DMS 273 treated with DMSO at 0.1 percent for 48 hours (cell line): ENCODE data around the gene AXIN1.
"Not testable (repeated sequence)": the region's sequence is repeated elsewhere in the genome, so short reads cannot be mapped to it uniquely, and the experiment has no call there.

Experiments used
- DNase-seq: peaks from one replicate; lab custom pipeline; 2025; lab: John Stamatoyannopoulos, UW

The AXIN1 gene

DNA sequence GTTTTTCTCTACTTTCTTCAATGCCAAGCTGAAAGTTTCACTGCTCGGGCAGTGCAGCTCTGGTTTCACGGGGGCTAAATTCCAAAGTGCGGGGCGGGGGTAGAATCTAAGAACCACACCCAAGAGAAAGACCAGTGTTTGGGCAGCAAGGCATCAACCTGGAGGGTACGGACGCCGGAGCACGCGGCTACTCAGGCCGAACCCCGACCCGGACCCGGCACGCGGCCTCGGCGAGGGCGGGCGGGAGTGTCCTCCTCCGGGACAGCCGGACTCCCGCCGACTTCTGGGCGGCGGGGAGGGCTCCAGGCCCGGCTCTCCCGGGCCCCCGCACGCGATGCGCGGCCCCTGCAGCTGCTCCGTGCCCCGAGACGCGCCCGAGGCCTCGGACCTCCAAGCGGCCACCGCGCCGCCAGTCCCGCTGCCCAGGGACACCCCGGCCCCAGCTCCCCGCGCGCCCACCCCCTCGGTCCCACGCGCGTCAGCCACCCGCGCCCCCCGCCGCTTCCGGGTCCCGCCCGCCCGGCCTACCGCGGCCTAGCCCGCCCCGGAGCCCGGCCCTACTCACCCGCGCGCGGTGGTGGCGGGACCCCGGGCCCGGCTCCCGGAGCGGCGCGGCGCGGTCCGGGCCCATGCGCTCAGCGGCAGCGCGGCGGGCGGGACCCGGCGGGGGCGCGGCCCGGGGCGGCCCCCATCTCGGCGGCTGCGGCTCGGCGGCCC lies 561 bp downstream of the AXIN1 start:
- no peak for DNase-seq

DNA sequence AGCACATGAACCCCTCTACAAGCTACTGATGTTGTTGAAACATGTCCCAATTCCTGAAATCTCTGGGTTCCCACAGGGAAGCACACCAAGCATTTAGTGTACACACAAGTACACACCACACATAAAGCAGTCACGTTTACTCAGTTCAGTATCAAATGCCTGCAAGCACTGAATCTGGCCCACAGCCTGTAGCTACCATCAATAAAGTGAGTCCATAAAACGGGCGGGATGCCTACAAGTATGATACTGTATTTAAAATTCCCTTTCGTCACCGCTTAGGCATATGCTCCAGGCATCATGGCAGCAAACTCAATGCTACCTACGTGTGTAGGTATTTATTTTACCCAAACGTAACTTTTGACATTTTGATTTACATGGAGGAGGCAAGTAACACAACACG lies 2.3 kb downstream of the AXIN1 start:
- DNase-seq = no peak

DNA sequence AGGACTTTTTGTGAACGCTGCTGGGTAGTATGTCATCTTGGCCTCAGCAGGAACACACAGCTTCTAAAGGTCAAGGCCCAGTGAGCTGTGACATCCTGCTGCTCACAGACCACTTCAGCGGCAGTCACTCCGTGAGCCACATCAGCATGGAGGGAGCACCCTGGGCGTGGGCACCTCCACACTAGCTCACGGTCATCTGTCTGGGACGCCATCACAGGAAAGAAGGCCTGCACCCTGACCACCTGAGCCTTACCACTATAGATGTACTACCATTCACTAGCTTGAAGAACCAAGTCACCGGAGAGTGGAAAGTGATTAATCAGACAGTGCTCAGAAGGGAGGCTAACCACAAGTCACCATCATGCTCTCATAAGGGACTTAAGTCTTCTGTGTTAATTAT lies 3.3 kb downstream of the AXIN1 start:
- no peak for DNase-seq

DNA sequence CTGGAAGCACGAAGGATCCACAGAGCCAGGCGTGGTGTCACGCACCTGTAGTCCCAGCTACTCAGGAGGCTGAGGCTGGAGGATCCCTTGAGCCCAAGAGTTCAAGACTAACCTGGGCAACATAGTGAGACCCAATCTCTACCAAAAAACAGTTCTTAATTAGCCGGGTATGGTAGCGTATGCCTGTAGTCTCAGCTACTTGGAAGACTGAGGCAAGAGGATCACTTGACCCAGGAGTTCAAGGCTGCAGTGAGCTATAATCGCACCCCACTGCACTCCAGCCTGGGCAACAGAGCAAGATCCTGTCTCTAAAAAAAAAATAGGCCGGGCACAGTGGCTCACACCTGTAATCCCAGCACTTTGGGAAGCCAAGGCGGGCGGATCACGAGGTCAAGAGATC lies 4.0 kb downstream of the AXIN1 start:
- DNase-seq = not testable (repeated sequence)

DNA sequence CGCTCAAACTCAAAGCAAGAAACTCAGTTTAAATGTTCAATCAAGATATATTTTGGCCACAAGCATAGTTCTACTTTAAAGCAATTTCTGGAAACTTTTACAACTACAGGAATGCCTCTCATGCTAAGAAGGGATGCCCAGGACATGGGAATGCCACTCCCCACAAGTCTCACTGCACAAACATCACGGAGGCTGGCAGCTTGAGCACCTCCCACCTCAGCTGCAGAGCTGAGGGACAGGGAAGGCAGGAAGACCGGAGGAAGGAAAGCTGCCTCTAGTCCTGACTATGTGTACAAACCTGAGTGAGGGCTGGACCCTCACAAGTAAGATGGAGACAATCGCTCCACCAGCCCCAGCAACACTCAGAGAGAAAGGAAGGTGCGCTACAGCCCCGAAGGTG lies 5.3 kb downstream of the AXIN1 start:
- no peak for DNase-seq

DNA sequence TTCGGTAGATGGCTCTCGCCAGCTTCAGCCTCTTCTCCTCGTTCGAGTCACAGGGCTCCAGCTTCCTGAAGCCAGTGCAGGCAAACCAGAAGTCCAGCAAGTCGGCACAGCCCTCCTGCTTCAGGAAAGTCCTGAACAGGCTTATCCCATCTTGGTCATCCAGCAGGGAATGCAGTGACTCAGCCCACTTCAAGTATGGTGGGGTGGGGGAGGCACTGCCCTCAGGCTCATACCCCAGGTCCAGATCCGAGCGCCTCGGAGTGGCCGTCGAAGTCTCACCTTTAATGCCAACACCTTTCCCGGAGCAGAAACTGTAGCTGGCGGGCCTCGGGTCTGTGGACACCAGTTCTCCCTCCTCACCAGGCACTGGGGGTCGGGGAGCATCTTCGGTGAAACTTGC lies 5.9 kb downstream of the AXIN1 start:
- no peak for DNase-seq

DNA sequence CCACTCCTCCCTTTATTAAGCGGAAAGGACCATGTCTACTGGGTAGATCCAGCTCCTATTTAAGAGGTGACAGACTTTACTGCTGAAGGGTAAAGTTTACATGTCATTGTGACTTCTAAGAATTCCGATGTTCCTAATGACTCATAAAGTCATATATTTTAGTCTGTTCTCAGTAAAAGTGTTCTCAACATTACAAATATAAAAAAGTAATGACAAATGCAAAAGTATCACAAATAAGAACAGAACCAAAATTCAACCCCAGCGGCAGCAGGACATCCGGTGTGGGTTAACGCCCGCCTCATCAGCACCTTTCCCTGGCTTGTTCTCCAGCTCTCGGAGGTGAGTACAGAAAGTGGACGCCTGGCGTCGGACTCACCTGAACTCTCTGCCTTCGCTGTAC lies 6.8 kb downstream of the AXIN1 start:
- DNase-seq = no peak

DNA sequence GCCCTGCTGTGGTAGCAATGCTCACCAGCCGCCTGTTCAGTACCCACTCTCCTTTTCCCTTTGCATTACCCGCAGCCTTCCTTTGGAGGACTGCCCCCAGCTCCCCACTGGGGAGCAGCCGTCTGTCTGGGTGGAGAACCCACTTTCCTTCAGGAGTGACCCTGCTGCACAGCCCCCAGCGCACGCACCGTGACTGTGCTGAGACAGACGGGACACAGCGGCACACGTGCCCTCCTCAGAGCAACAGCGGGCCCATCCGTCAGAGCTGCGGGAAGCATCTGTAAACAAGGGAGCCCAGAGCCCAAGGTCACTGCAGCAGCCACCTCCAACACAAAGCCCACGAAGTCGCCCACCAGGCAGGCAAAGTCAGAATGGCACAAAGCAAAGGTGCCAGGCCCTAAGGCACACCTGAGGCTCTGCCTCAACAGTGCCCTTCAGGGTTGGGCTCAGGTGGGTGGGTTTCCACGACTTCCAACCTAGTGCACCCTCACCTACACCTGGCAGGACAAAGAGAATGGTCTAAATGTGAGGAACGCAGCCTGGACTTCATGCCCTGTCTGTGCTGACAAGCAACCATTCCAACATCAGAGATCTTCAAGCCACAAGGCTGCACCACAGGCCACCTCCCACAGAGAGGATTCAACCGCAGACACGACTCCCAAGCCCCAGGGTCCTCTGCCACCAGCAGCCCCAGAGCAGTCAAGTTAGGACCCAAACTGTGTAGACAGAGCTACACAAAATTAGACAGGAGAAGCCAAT lies 9.9 kb downstream of the AXIN1 start:
- DNase-seq = no peak

DNA sequence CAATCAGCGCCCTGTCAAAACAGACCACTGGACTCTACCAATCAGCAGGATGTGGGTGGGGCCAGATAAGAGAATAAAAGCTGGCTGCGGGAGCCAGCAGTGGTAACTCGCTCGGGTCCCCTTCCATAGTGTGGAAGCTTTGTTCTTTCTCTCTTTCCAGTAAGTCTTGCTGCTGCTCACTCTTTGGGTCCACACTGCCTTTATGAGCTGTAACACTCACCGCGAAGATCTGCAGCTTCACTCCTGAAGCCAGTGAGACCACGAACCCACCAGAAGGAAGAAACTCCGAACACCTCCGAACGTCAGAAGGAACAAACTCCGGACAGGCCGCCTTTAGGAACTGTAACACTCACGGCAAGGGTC lies 10.6 kb downstream of the AXIN1 start:
- not testable (repeated sequence) for DNase-seq

DNA sequence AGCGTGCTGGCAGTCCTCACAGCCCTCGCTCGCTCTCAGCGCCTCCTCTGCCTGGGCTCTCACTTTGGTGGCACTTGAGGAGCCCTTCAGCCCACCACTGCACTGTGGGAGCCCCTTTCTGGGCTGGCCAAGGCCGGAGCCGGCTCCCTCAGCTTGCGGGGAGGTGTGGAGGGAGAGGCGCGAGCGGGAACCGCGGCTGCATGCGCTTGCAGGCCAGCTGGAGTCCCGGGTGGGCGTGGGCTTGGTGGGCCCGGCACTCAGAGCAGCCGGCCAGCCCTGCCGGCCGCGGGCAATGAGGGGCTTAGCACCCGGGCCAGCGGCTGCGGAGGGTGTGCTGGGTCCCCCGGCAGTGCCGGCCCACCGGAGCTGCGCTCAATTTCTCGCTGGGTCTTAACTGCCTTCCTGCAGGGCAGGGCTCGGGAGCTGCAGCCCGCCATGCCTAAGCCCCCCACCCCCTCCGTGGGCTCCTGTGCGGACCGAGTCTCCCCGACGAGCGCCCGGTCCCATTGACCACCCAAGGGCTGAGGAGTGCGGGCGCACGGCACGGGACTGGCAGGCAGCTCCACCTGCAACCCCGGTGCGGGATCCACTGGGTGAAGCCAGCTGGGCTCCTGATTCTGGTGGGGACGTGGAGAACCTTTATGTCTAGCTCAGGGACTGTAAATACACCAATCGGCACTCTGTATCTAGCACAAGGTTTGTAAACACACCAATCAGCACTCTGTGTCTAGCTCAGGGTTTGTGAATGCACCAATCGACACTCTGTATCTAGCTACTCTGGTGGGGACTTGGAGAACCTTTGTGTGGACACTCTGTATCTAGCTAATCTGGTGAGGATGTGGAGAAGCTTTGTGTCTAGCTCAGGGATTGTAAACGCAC lies 11.2 kb downstream of the AXIN1 start:
- not testable (repeated sequence) for DNase-seq

DNA sequence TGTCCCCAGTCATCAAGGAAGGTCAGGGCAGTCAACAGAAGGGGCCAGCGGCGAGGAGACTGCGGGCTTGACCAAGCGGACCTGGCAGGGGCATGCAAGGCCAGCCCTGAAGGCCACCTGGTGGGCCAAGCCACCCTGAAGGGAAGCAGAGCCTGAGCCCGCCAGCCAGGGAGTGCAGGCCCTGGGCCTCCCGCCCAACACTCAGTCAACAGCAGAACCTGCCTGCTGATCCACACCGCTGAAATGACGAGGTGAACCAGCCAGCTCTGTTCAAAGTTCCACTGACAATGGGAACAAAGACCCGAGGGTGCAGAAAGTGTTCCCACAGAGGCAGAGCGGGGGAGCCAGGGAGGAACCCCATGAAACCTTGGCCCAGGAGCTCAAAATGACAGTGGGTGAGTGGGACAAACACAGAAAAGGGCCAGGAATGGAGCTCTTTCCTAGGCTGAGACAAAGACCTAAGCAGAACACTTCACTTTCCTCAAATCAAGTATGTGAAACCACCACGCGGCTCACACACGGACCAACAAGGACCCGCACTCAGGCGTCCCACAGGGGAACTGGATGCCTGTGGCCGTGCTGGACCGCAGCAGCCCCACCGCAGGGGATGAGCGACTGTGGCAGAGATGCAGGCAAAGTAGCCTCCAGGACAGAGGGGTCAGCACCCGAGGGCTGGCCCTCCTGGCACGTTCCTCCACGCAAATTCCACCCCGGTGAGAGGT lies 12.0 kb downstream of the AXIN1 start:
- no peak for DNase-seq

DNA sequence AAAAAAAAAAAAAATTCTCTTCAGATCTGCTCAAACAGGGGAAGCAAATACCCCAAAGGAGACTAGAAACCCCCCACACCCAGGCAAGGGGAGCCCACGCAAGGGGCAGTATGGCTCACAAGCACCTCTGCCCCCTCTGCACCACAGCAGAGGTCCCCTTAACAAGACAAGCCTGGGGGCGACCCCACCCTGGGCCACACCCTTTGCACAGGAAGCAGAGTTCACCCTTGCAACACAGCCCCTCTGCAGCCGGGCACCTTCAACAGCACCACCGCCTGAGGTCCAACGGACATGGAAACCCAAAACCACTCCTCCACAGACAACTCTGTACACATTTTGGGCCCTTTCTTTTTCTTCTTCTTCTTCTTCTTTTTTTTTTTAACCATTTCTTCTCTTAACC lies 12.8 kb downstream of the AXIN1 start:
- no peak for DNase-seq

DNA sequence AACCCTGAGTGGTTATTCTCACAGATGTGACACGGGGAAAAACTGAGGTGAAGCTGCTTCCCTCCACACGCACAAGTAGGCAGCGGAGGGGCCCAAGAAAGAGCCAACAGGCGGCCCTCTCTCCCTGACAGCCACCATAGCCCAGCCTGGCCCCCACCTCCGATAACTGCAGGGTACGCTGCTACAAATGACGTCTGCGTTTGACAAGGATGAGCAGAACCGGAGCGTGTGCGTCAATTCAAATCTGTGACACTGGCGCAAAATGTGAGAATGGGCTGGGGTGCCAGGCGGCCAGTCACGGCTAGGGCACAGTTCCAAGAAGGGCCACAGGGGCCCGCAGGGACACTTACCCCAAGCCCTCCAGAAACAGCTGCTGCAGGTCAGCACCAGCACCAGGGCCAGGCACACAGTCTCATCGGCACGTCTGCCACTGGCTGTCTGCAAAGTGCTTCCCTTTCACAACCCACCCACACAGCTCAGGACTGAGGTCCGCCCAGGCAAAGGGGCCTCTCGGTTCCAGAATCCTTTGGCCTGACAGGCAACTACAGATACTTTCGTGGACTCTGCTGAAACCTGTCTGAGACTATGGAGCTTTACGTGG lies 14.4 kb downstream of the AXIN1 start:
- no peak for DNase-seq

DNA sequence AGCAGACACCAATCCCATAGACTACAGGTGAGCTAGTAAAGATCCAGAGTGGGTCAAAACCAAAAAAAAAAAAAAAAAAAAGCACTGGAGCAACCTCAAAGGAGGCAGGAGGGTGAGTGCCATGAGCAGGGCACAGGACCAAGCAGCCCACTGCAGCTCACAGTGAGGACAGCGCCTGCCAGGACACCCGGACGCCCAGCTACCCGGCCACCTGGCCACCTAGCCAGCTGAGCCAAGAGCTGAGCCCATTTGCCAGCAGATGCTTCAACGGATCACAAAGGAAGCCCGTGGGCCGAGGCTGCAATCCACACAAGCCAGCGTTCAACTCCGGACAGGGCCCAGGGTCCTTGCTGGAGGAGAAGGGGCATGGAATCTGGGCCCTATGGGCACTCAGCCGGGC lies 15.1 kb downstream of the AXIN1 start:
- no peak for DNase-seq

DNA sequence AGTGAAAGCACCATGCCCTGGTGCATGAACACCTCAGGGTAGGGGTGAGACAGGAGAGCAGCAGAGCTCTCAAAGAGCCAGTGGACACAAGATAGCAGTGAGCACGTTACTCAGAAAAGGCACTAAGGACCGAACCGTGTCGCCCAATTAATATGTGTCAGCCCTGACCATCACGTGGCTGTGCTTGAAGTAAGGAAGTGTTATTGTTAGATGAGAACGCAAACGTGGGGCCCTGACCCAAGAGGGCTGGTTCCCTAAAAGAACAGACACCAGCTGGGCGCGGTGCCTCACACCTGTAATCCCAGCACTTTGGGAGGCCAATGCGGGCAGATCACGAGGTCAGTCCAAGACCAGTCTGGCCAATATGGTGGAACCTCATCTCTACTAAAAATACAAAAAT lies 16.3 kb downstream of the AXIN1 start:
- no peak for DNase-seq

DNA sequence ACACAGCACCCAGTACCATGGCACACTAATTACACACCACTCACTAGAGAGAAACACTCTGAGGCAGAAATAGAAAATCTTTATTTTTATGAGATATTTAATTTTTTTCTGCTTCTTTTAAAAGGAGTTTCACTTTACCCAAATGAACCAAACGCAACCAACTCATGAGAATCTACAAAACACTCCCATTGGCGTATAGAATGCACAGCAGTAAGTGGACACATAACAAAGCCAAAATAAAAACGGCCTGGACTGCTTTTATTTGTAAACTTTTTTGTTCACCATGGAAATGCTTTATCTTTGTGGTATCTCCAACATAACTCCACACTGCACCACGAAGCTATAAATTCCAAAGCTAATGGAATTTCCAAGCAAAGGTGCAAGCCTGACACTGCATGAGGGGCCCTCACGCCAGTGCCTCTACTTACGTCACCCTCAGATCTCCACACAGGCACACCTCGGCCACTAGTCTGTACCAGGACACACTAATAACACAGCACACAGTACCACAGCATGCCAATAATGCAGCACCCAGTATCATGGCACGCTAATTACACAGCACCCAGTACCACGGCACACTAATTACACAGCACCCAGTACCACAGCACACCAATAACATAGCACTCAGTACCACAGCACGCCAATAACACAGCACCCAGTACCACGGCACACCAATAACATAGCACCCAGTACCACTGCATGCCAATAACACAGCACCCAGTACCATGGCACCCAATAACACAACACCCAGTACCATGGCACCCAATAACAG lies 17.5 kb downstream of the AXIN1 start:
- not testable (repeated sequence) for DNase-seq

DNA sequence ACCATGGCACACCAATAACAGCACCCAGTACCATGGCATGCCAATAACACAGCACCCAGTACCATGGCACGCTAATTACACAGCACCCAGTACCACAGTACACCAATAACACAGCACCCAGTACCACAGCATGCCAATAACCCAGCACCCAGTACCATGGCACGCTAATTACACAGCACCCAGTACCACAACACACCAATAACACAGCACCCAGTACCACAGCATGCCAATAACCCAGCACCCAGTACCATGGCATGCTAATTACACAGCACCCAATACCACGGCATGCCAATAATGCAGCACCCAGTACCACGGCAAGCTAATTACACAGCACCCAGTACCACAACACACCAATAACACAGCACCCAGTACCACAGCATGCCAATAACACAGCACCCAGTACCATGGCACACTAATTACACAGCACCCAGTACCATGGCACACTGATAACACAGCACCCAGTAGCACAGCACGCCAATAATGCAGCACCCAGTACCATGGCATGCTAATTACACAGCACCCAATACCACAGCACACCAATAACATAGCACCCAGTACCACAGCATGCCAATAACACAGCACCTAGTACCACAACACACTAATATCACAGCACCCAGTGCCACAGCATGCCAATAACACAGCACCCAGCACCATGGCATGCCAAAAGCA lies 18.2 kb downstream of the AXIN1 start:
- not testable (repeated sequence) for DNase-seq

DNA sequence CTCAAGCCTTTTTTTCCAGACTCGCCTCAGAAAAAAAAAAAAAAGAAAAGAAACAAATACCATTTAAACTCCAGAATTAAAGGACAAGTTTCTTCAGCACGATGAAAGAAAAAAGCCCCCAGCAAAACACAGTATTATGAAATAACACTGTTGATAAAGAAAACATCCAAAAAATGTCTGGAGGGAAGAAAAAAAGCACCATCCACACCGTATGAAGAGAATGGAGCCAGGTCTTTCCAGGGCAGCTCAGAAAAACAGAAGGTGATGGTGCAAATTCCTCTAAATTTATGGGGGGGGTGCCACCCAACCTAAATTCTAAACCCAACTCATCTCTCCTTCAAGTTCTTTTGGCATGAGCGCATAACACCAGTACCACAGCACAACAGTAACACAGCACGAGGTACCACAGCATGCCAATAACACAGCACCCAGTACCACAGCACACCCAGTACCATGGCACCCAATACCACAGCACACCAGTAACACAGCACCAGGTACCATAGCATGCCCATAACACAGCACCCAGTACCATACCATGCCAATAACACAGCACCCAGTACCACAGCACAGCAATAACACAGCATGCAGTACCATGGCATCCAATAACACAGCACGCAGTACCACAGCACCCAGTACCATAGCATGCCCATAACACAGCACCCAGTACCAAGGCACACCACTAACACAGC lies 19.0 kb downstream of the AXIN1 start:
- DNase-seq = no peak

DNA sequence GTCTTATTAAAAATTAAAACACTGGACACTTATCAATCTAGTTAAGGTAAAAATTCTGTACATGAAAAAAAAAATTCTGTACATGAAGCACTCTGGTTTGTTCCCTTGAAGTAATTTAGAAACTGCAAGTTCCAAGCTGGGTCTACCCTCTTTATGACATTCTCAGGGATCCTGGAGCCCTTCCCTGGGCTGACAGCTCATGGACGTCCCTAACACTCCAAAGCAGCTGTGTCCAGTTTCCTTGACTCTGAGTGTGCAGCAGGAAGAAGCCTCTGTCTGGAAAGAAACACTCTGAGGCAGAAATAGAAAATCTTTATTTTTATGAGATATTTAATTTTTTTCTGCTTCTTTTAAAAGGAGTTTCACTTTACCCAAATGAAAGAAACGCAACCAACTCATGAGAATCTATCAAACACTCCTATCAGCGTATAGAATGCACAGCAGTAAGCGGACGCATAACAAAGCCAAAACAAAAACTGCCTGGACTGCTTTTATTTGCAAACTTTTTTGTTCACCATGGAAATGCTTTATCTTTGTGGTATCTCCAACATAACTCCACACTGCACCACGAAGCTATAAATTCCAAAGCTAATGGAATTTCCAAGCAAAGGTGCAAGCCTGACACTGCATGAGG lies 21.2 kb downstream of the AXIN1 start:
- not testable (repeated sequence) for DNase-seq
